Adipocyte (in vitro differentiated cells): Measurements from ENCODE around the gene RASA3.

ENCODE experiments used
- DNase-seq: peaks from one replicate; pipeline ENCODE4 v3.0.0-alpha.2; 2015; ENCODE audit warnings: low read depth
- H3K27me3 ChIP-seq: replicated peaks from 2 replicates; pipeline ENCODE4 v1.7.0; 2013; ENCODE audit warnings: mild to moderate bottlenecking, low read length, moderate library complexity; ENCODE audit not compliant: control insufficient read depth, insufficient read depth
- H3K36me3 ChIP-seq: 2 replicates; pipeline ENCODE4 v1.7.0; 2013; ENCODE audit warnings: low read length, mild to moderate bottlenecking, moderate library complexity; ENCODE audit not compliant: control insufficient read depth, insufficient read depth, severe bottlenecking
- H3K4me1 ChIP-seq: 2 replicates; pipeline ENCODE4 v1.7.0; 2013; ENCODE audit warnings: mild to moderate bottlenecking, low read length, moderate library complexity; ENCODE audit not compliant: control insufficient read depth, insufficient read depth
- H3K4me3 ChIP-seq: 2 replicates; pipeline ENCODE4 v1.7.0; 2013; ENCODE audit warnings: mild to moderate bottlenecking, low read length, moderate library complexity
- H3K9ac ChIP-seq: 2 replicates; pipeline ENCODE4 v1.7.0; 2013; ENCODE audit warnings: mild to moderate bottlenecking, low read length, moderate library complexity
- H3K9me3 ChIP-seq: 2 replicates; pipeline ENCODE4 v1.7.0; 2013; ENCODE audit warnings: mild to moderate bottlenecking, low read length, moderate library complexity; ENCODE audit not compliant: control insufficient read depth

RASA3 gene

DNA sequence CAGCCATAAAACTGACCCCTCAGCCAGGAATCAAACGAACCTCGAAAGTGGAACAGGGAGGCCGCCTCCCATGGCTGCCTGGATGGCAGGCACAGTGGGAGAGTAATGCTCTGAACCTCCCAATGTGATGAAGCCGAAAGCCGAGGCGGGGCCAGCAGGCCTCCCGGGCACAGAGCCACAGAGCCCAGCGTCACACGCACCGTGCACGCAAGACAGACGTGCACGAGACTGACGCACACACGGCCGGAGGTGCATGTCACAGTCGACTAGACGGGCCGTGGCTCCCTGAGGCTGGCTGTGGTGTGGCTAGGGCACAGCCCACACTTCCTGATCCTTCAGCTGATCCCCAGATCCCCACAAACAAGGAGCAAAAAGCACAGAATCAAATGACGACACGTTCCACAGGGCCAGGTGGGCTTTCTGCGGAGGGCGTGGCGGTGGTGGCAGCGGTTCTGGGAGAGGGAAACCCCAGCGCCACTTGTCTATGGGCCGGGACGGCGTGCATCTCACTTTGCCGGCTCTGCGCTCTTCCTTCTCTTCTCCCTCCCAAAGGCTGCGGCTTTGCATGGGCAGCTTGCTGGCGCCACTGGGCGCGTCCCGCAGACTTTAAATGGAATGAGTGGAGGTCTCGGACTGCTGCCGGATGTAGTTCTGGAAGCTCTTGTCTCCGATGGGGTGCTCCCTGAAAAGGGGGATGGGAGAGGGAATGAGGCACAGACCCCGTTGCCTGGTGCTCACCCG is 153.5 kb downstream of the RASA3 start:
- Histone ChIP-seq H3K27me3 (no peaks in the 10 kb centered on the region), H3K36me3 (peaks cover 61% of the 10 kb centered on the region), H3K4me3 (no peak overlapping the region), H3K9ac (no peak overlapping the region), H3K4me1 (peaks cover 12% of the 10 kb centered on the region), H3K9me3 (no peaks in the 10 kb centered on the region)
- DNase-seq = no peak

DNA sequence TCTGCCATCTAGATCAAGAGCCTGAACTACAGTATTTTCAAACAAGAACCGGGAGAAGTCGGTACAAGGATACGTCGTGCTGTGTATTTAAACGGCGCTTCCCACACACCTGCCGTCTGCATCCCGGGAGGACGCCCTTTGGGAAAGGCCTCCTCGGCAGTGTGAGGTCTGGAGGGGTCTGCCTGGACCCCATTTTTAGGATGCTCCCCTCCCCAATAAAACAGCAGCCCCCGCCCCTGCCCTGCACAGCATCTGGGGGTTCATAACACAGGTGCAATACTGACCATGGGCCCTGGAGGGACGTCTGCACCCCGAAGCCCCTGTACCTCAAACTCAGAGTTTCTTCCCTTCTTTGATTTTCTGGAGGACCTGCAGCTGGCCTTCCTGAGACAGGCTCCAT is 154.4 kb downstream of the RASA3 start:
- Histone ChIP-seq H3K36me3 (peaks cover 61% of the 10 kb centered on the region), H3K4me3 (no peak overlapping the region), H3K27me3 (no peaks in the 10 kb centered on the region), H3K9me3 (no peaks in the 10 kb centered on the region), H3K4me1 (peaks cover 12% of the 10 kb centered on the region), H3K9ac (no peak overlapping the region)
- no peak for DNase-seq

GRCh38 chr13:113976711-113977684 is 155.4 kb downstream of the RASA3 start:
- peak; percentile 73 for DNase-seq
- Histone ChIP-seq H3K27me3 (no peaks in the 10 kb centered on the region), H3K4me1 (peaks cover 12% of the 10 kb centered on the region), H3K4me3 (no peak overlapping the region), H3K9me3 (no peaks in the 10 kb centered on the region), H3K36me3 (peaks cover 55% of the 10 kb centered on the region), H3K9ac (peak overlapping the region; percentile 60)

- Histone ChIP-seq H3K9me3 (no peaks in the 10 kb centered on the region), H3K4me1 (peaks cover 28% of the 10 kb centered on the region), H3K9ac (peak overlapping the region; percentile 35), H3K4me3 (no peak overlapping the region), H3K36me3 (peaks cover 48% of the 10 kb centered on the region), H3K27me3 (no peaks in the 10 kb centered on the region)
- no peak for DNase-seq
These were observed 157.0 kb downstream of the RASA3 start for GRCh38 chr13:113975416-113975815.

DNA sequence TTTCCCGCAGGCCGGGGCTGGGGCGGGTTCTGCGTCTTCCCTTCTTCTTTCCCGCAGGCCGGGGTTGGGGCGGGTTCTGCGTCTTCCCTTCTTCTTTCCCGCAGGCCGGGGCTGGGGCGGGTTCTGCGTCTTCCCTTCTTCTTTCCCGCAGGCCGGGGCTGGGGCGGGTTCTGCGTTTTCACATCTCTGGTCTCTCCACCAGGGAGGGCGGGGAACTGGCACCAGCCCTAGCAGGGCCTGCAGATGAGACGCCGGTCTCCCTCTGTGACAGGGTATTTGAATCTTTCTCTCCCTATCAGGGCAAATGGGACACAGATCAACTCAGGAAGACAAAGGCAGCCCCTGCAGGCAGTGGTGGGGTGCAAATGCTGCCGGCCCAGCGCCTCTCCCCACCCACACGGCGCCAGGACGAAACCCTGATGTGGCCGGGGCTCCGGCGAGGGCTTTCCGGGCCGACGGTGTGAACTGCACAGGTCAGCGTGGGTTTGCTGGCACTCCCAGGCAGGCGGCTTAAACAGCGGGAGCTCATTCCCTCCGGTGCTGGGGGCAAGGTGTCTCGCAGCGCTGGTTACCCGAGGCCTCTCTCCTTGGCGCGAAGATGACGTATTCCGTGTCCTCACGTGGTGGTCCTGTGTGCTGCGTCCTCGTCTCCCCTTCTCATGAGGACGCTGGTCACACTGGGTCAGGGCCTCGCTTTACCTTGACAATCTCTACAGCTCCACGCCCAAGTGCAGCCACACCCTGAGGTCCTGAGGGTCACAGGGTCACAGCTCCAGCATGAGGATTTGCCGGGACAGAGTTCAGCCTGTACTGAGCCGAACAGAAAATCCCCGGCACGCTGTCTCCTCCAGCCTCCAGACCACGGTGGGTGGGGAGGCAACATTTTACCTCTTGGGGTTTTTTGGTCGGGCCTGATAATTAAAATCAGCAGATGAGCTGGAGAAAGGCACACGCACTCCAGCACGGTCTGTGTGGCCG is 157.8 kb downstream of the RASA3 start:
- no peak overlapping the region for H3K4me3 ChIP-seq

DNA sequence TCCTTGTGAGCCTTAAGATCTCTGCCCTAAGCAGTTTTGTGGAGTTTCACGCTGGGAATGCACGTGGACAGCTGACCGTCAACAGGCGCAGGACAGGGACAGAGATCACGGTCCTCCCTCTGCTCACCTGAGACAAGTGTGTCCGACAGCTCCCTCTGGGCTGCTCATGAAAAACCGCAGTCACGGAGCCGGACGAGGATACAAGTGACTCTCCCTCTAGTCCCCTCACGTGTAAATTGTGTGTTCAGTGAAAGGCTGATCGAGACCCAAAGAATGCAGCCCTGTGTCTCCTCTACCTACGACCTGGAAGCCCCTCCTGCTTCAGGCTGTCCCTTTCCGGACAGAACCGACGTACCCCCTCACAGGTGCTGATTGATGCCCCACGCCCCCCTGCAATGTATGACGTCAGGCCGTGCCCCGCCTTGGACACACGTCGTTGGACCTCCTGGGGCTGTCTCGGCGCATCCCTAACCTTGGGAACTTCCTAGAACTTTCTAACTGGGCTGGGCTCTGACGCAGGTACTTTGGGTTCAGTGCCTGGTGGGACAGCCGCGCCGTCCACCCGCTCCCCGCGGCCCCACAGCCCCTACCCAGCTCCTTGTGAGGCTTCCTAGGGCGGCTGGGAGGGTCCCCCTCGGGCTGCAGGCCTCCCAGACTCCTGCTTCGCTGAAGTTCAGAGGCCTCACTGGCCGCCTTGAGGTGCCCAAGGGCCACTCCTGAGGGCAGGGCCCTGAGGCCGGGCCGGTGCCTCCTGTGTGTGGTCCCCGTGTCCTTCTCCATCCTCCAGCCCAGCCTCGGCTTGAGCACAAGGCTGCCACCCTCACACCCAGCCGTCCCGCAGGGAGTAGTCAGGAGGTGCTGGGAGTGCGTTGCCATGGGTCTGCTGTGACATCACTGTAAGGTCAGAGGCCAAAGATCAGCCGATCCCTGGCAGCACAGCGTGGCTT is 158.9 kb downstream of the RASA3 start, which contains the start of gene C13orf46:
TSS of gene C13orf46 (minus strand) at position 859 of the 947 bp plus-strand sequence. CDS start at position 780, 79 bp downstream.
- peaks cover 29% of the 10 kb centered on the region for H3K4me1 ChIP-seq
- H3K27me3 ChIP-seq = no peaks in the 10 kb centered on the region
- H3K9me3 ChIP-seq = no peaks in the 10 kb centered on the region
- no peak for DNase-seq
- H3K4me3 ChIP-seq = no peak within 1 kb of the TSS
- H3K36me3 ChIP-seq = peaks cover 29% of the 10 kb centered on the region
- peak within 1 kb of the TSS; percentile 35 for H3K9ac ChIP-seq

More for the DNA sequence above, 157.8 kb downstream of the RASA3 start:
- Histone ChIP-seq H3K27me3 (no peaks in the 10 kb centered on the region), H3K9ac (peak overlapping the region; percentile 35), H3K9me3 (no peaks in the 10 kb centered on the region), H3K4me1 (peaks cover 29% of the 10 kb centered on the region), H3K36me3 (peaks cover 40% of the 10 kb centered on the region)
- no peak for DNase-seq

DNA sequence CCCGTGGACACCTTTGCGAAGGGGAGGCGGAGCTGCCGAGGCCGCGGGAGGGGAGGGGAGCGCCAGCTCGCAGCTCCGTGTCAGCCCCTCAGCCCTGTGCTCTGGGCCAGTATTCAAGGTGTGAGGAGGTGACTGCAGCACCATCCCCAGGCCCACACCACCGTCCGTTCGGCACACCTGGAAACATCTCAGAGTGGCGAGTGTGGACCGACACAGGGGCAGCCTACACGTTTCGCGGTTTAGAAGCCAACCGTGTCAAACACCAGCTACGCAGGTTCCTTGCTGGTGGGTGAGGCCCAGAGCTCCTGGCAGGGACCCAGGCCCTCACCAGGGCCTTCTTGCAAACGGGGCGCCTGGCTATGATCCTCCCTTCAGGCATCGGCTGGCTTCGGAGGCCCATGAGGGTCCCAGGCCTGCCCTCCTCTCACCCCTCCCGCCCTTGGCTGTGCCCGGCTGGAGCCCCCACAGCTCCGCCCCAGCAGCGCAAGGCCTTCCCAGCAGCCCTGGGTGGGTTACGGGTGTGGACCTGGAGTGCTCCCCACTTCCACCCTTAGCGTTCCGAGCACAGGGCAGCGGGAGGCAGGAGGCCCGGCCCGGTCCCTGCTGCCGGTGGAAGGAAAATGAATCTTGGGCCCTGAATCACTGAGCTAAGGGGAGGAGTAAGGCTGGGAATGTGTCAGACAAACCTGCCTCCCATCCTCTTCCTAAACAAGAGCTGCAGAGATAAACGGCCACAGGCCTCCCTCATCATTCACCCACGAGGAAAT is 159.8 kb downstream of the RASA3 start:
- H3K4me3 ChIP-seq = no peak overlapping the region
- H3K9ac ChIP-seq = no peak overlapping the region
- no peak for DNase-seq
- peaks cover 29% of the 10 kb centered on the region for H3K4me1 ChIP-seq
- no peaks in the 10 kb centered on the region for H3K9me3 ChIP-seq
- peaks cover 27% of the 10 kb centered on the region for H3K36me3 ChIP-seq
- no peaks in the 10 kb centered on the region for H3K27me3 ChIP-seq

DNA sequence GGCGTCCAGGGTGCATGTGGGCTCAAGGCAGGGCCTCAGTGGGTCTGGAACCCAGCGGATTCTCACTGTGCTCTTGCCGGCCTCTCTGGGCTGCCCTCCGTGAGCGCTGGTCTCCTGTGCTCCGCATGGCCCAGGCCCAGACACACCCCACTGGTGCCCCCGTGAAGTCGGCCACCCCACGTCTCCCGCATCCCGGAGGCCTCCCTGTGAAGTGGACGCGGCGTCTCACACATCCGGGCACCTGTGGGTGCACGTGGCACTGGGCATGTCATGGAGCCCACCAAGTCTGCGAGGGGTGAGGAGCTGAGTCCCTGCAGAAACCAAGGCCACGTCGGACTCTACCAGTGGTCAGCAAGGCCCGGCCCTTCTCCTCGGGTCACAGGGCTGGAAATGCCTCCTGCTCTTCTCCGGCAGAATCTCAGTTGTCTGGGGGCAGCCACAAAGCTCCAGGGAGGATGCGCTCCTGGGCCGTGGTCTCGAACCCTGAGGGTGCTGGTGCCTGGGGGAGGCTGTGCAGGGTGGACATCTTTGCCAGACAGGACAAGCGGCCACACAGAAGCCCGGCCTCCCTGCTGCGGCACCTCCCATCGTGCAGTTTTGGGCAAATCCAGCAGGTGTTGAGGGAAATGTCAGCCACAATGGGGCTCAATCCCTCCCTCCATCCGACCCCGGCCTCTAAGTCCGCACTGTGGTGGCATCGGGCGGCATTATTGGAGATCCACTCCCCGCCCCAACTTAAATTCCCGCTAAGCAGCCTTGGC is 160.8 kb downstream of the RASA3 start:
- peaks cover 21% of the 10 kb centered on the region for H3K4me1 ChIP-seq
- H3K36me3 ChIP-seq = peaks cover 30% of the 10 kb centered on the region
- no peak overlapping the region for H3K4me3 ChIP-seq
- H3K9me3 ChIP-seq = no peaks in the 10 kb centered on the region
- peak overlapping the region; percentile 22 for H3K9ac ChIP-seq
- H3K27me3 ChIP-seq = no peaks in the 10 kb centered on the region
- no peak for DNase-seq

- Histone ChIP-seq H3K36me3 (peaks cover 37% of the 10 kb centered on the region), H3K4me3 (no peak overlapping the region), H3K9ac (peak overlapping the region; percentile 22), H3K4me1 (peaks cover 17% of the 10 kb centered on the region), H3K9me3 (no peaks in the 10 kb centered on the region), H3K27me3 (no peaks in the 10 kb centered on the region)
- DNase-seq = no peak
These were observed 161.5 kb downstream of the RASA3 start for GRCh38 chr13:113970810-113971470.
